Measurements from ENCODE around the gene DCAF7. TPM values are rescaled to one million over a fixed set of nuclear protein-coding genes. Genes with fewer than 3 reads are reported as not detected.

DCAF7 gene
- total RNA-seq, 4 donors from 2014 or later = 24.8 to 29.7 (median 25.9) TPM

GRCh38 chr17:63552211-63552610 lies 1.9 kb downstream of the DCAF7 start:
- WGBS, 2 donors = 52 to 57% methylated on average over 6 of the region's 6 CpGs
- Histone ChIP-seq H3K36me3 (no peaks in the 10 kb centered on the region), H3K4me1 (peaks cover 25 to 62% (median 28%) of the 10 kb centered on the region in 3 donors), H3K27ac (peak overlapping the region in 1 of 4 donors; percentile 2), H3K9me3 (no peaks in the 10 kb centered on the region), H3K4me3 (peak overlapping the region; percentile 80 to 97 (median 92)), H3K27me3 (no peaks in the 10 kb centered on the region)
- no peak for DNase-seq
- intact Hi-C loops (cut with DNase I) = no loop called here
- no peak for TF ChIP-seq POLR2A (IDR thresholded peaks at IDR 0.05)
- no peak for TF ChIP-seq CTCF (IDR thresholded peaks at IDR 0.05)

DNA sequence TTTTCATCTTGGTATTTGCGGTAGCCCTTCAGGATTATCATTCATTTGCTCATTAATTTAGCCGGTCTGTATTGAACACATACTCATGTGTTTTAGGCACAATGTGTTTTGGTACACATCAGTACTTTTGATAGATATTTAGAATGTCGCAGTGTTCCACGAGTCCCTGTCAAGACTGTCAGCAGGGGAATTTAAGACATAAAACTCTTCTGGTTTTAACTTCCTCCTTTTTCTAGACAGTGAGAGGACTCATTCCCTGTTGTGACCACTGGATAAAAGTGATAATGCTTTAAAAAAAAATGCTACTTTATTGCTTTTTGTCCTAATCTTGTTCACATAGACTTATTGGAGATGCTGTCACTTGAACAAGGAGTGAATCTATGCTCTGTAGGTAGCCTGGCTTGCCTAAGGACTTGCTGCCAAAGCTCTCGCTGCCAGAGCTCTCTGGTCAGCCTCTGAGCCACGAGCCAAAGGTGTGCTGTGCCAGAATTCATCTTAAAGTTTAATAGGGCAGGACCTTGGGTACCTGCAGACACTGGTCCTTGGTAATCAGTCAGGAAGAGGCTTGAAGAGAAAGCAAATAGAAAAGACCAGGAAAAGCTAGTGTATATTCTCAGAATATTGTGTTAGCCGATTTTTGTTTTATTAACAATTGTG lies 5.4 kb downstream of the DCAF7 start:
- Histone ChIP-seq H3K9me3 (no peaks in the 10 kb centered on the region), H3K4me1 (peaks cover 21 to 56% (median 25%) of the 10 kb centered on the region in 3 donors), H3K27me3 (no peaks in the 10 kb centered on the region), H3K36me3 (no peaks in the 10 kb centered on the region), H3K27ac (no peak overlapping the region), H3K4me3 (no peak overlapping the region)
- intact Hi-C loops (cut with DNase I) = no loop called here
- 79 to 80% methylated on average over 7 of the region's 7 CpGs for WGBS, 2 donors
- no peak for DNase-seq
- TF ChIP-seq POLR2A (IDR thresholded peaks at IDR 0.05) (no peak), CTCF (IDR thresholded peaks at IDR 0.05) (no peak)

- DNase-seq = no peak
- Histone ChIP-seq H3K36me3 (no peaks in the 10 kb centered on the region), H3K4me1 (peaks cover 8 to 41% (median 14%) of the 10 kb centered on the region in 3 donors), H3K4me3 (no peak overlapping the region), H3K27ac (no peak overlapping the region), H3K9me3 (no peaks in the 10 kb centered on the region), H3K27me3 (no peaks in the 10 kb centered on the region)
- intact Hi-C loops (cut with DNase I) = no loop called here
- WGBS, 2 donors = 98 to 100% methylated on average over 2 of the region's 2 CpGs
- TF ChIP-seq POLR2A (IDR thresholded peaks at IDR 0.05) (no peak), CTCF (IDR thresholded peaks at IDR 0.05) (no peak)
Measured at GRCh38 chr17:63557416-63557815, 7.1 kb downstream of the DCAF7 start.

- Histone ChIP-seq H3K4me1 (peaks cover 3 to 31% (median 4%) of the 10 kb centered on the region in 3 donors), H3K27ac (no peak overlapping the region), H3K9me3 (no peaks in the 10 kb centered on the region), H3K36me3 (no peaks in the 10 kb centered on the region), H3K4me3 (no peak overlapping the region), H3K27me3 (no peaks in the 10 kb centered on the region)
- intact Hi-C loops (cut with DNase I) = no loop called here
- TF ChIP-seq POLR2A (IDR thresholded peaks at IDR 0.05) = no peak
- TF ChIP-seq CTCF (IDR thresholded peaks at IDR 0.05) = no peak
- 79 to 96% methylated on average over 3 of the region's 3 CpGs for WGBS, 2 donors
- no peak for DNase-seq
Measured at GRCh38 chr17:63558441-63558840, 8.2 kb downstream of the DCAF7 start.

DNA sequence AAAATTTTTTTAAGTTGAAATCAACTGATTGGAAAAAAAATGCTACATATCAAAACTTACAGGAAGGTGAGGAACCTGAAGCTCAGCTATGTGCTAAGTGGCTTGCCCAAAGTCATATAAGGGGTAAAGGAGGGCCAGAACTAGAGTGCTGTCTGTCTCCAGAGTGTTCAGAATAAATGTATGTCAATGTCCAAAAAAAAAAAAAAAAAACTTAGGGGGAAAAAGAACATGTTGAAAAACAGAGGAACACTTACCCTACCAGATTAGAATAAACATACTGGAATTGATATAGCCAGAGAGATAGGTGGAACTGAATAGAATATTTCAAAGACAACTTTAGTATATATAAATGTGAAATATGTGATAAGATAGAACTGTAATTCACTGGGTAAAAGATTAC lies 11.5 kb downstream of the DCAF7 start:
- no peaks in the 10 kb centered on the region for H3K9me3 ChIP-seq

More for the DNA sequence above, 11.5 kb downstream of the DCAF7 start:
- intact Hi-C loops (cut with DNase I) = no loop called here
- H3K4me1 ChIP-seq = peaks cover 0 to 4% (median 0%) of the 10 kb centered on the region in 3 donors
- no peaks in the 10 kb centered on the region for H3K36me3 ChIP-seq
- H3K4me3 ChIP-seq = no peak overlapping the region
- H3K27ac ChIP-seq = no peak overlapping the region
- DNase-seq = no peak
- no peaks in the 10 kb centered on the region for H3K27me3 ChIP-seq
- TF ChIP-seq CTCF (IDR thresholded peaks at IDR 0.05) (no peak), POLR2A (IDR thresholded peaks at IDR 0.05) (no peak)
